ENCODE measurements around the gene CNTN4. TPM values are rescaled to one million over a fixed set of nuclear protein-coding genes. Genes with fewer than 3 reads are reported as not detected.

Gene CNTN4
- total RNA-seq, 1 donor from 2014 or later, result 0.52 TPM

DNA sequence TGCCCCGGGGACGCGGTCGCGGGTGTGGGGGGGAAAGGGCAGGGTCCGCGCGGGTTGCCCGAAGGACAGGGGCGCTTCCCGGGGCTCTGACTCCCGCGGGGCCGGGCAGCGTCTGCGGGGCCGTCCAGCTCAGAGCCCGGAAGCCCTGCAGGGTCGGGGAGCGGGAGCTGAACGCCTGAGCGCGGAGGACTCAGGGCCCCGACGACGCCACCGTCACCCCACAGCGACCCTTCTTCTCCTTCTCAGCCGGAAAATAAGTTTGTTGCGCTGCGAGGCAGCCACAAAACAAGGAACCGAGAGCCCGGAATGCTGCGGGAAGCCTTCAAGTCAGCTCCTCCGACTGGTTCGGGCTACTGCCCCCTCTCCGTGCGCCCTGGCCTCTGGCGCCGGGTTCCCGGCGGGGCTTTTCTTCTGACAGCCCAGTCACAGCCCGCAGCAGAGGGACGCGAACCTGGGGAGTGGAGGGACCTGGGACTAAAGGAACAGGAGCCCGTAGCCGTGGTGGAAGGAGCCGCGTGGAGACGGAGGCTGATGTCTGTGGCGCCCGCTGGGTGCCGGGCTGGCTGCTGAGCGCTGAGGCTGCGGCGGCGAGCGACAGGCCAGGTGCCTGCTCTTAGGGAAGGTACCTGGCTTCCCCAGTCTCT, 484 bp downstream of the CNTN4 start:
- peak; percentile 92 for DNase-seq (ENCODE audit: low spot score)
- no peak for TF ChIP-seq CTCF (IDR thresholded peaks at IDR 0.05)
- H3K27ac Mint-ChIP-seq (ENCODE audit: unreplicated experiment), result no peak overlapping the region
- peaks cover 44% of the 10 kb centered on the region for H3K27me3 Mint-ChIP-seq (ENCODE audit: low read depth)
- H3K9me3 Mint-ChIP-seq (ENCODE audit: low read depth), result no peaks in the 10 kb centered on the region
- peak overlapping the region; percentile 29 for H3K4me3 Mint-ChIP-seq (ENCODE audit: unreplicated experiment)
- peaks cover 9% of the 10 kb centered on the region for H3K4me1 Mint-ChIP-seq (ENCODE audit: low read depth)
- H3K36me3 Mint-ChIP-seq (ENCODE audit: low read depth), result no peaks in the 10 kb centered on the region

- no peaks in the 10 kb centered on the region for H3K36me3 Mint-ChIP-seq (ENCODE audit: low read depth)
- H3K27me3 Mint-ChIP-seq (ENCODE audit: low read depth), result peaks cover 44% of the 10 kb centered on the region
- peaks cover 9% of the 10 kb centered on the region for H3K4me1 Mint-ChIP-seq (ENCODE audit: low read depth)
- H3K9me3 Mint-ChIP-seq (ENCODE audit: low read depth), result no peaks in the 10 kb centered on the region
- peak overlapping the region; percentile 45 for H3K4me3 Mint-ChIP-seq (ENCODE audit: unreplicated experiment)
- H3K27ac Mint-ChIP-seq (ENCODE audit: unreplicated experiment), result no peak overlapping the region
- no peak for TF ChIP-seq CTCF (IDR thresholded peaks at IDR 0.05)
- DNase-seq (ENCODE audit: low spot score), result no peak
Measured at GRCh38 chr3:2099779-2100191, 1.1 kb downstream of the CNTN4 start.

DNA sequence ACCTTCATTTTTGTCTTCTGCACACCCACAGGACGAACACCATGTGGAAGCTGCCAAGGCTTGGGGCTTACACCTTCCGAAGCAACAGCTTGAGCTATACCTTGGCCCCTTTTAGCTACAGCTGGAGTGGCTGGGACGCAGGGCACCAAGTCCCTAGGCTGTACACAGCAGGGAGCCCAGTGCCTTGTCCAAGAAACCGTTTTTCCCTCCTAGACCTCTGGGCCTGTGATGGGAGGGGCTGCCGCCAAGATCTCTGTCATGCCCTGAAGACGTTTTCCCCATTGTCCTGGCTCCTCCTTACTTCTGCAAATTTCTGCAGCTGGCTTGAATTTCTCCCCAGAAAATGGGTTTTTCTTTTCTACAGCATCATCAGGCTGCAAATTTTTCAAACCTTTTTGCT, 7.8 kb downstream of the CNTN4 start:
- Mint-ChIP-seq H3K4me1 (ENCODE audit: low read depth) (no peaks in the 10 kb centered on the region), H3K27me3 (ENCODE audit: low read depth) (peaks cover 7% of the 10 kb centered on the region), H3K36me3 (ENCODE audit: low read depth) (no peaks in the 10 kb centered on the region), H3K4me3 (ENCODE audit: unreplicated experiment) (no peak overlapping the region), H3K9me3 (ENCODE audit: low read depth) (peaks cover 14% of the 10 kb centered on the region), H3K27ac (ENCODE audit: unreplicated experiment) (no peak overlapping the region)
- no peak for DNase-seq (ENCODE audit: low spot score)
- TF ChIP-seq CTCF (IDR thresholded peaks at IDR 0.05), result no peak

- no peak overlapping the region for H3K4me3 Mint-ChIP-seq (ENCODE audit: unreplicated experiment)
- no peak for DNase-seq (ENCODE audit: low spot score)
- H3K9me3 Mint-ChIP-seq (ENCODE audit: low read depth), result peaks cover 14% of the 10 kb centered on the region
- no peaks in the 10 kb centered on the region for H3K4me1 Mint-ChIP-seq (ENCODE audit: low read depth)
- no peaks in the 10 kb centered on the region for H3K27me3 Mint-ChIP-seq (ENCODE audit: low read depth)
- H3K27ac Mint-ChIP-seq (ENCODE audit: unreplicated experiment), result no peak overlapping the region
- no peaks in the 10 kb centered on the region for H3K36me3 Mint-ChIP-seq (ENCODE audit: low read depth)
- no peak for TF ChIP-seq CTCF (IDR thresholded peaks at IDR 0.05)
Measured at GRCh38 chr3:2110597-2111117, 12.0 kb downstream of the CNTN4 start.

DNA sequence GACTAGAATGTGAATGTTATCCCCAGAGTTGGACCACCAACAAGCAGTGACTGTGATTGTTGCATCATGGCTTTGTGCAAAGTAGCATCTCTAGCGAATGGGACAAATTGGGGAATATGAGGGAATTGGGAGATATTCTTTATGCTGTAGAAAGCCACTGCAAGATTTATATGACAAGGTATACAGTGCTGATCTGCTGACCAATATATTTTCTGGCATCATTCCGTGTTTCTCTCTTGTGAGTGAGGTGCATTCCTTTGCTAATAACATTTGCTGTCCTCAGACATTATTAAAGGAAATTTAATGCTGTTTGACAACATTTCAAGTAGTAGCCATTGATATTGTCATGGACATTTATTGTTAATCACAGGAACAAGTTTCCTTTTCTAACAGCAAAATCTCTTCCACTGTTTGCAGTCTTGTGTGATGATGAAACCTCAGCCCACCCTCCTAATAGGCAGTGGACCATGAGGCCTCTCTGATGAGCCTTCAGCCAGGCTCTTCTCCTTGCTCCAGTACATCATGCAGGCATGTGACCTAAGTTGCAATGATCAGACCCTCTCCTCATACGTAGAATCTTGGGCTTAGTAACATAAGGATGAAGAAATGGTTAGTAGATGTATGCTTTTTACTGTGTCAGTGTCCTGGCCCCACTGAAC, 16.1 kb downstream of the CNTN4 start:
- peaks cover 5% of the 10 kb centered on the region for H3K27me3 Mint-ChIP-seq (ENCODE audit: low read depth)
- H3K27ac Mint-ChIP-seq (ENCODE audit: unreplicated experiment), result no peak overlapping the region
- no peaks in the 10 kb centered on the region for H3K4me1 Mint-ChIP-seq (ENCODE audit: low read depth)
- TF ChIP-seq CTCF (IDR thresholded peaks at IDR 0.05), result no peak
- H3K4me3 Mint-ChIP-seq (ENCODE audit: unreplicated experiment), result no peak overlapping the region
- no peaks in the 10 kb centered on the region for H3K9me3 Mint-ChIP-seq (ENCODE audit: low read depth)
- no peak for DNase-seq (ENCODE audit: low spot score)
- H3K36me3 Mint-ChIP-seq (ENCODE audit: low read depth), result no peaks in the 10 kb centered on the region

All from chondrocyte (in vitro differentiated cells).